WERI-Rb-1 (cell line): ENCODE data around the gene ZNF429.

Experiments
- DNase-seq: peaks from one replicate; pipeline ENCODE4 v3.0.0-alpha.2; 2020
- H3K27ac ChIP-seq: fragments of 250-450 bp; sonication (Bioruptor Pico); 2 replicates; pipeline ENCODE4 v1.5.1; 2020; ENCODE audit warnings: mild to moderate bottlenecking, moderate library complexity
- H3K27me3 ChIP-seq: fragments of 250-450 bp; sonication (Bioruptor Pico); 2 replicates; pipeline ENCODE4 v1.5.1; 2021; ENCODE audit warnings: mild to moderate bottlenecking, low read depth, moderate library complexity; ENCODE audit not compliant: insufficient read depth, severe bottlenecking
- H3K36me3 ChIP-seq: fragments of 250-450 bp; sonication (Bioruptor Pico); 2 replicates; pipeline ENCODE4 v1.5.1; 2020; ENCODE audit warnings: mild to moderate bottlenecking, moderate library complexity
- H3K4me3 ChIP-seq: 2 replicates; pipeline ENCODE4 v1.5.1; 2011; ENCODE audit warnings: low read depth, mild to moderate bottlenecking, control low read depth, low read length
- H3K9me3 ChIP-seq: fragments of 250-450 bp; sonication (Bioruptor Pico); 2 replicates; pipeline ENCODE4 v1.5.1; 2021; ENCODE audit warnings: mild to moderate bottlenecking, moderate library complexity; ENCODE audit not compliant: severe bottlenecking
- CTCF ChIP-seq: IDR thresholded peaks from 2 replicates; pipeline ENCODE4 v1.5.1; 2011; ENCODE audit warnings: low read depth, mild to moderate bottlenecking, control low read depth, inconsistent platforms, low read length

The ZNF429 gene

DNA sequence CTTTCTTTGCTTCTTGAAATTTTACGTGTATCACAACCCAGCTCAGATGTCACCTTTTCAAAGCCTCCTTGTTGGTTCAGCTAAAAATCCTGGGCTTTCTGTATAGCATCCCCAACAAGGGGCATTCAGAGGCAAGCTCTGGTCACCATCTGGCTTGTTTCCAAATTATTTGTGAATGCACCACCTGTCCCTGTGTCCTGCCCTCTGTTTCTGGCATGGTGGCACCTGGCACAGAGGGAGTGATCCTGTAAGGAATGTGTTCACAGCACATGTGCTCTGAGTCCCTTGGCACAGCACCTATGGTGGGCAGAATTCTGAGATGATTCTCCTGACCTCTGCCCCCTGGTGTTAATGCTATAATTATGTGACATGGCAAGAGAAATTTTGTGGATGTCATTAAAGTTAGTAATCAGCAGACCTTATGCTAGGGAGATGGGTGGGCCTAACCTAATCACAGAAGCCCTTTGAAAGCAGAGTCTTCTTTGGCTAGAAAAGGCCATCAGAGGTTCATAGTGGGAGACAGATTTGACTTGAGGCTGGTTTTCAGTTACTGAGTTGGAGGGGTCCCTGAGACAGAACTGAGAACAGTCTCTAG is 76.3 kb downstream of the ZNF429 start:
- H3K27ac ChIP-seq = no peak overlapping the region
- no peak overlapping the region for H3K4me3 ChIP-seq
- DNase-seq = no peak
- H3K36me3 ChIP-seq = no peaks in the 10 kb centered on the region
- H3K27me3 ChIP-seq = no peaks in the 10 kb centered on the region
- H3K9me3 ChIP-seq = peaks cover 12% of the 10 kb centered on the region
- TF ChIP-seq CTCF = no peak

DNA sequence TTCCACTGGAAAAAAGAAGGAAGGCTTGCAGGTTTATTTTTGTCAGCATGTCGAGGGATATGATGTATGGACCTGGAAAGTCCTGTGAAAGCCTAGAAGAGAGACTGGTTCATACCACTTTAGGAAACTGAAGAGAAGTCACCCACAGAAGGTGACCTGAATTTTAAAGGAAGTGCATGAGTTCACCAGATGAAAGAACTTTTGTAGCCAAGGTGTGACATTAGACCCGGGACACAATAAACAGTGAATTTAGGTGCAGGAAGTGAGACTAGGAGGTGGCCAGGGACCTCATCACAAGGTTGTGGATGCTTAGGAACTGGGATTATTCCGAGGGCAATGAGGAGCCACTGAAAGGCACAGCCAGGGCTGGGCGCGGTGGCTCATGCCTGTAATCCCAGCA is 79.1 kb downstream of the ZNF429 start:
- TF ChIP-seq CTCF = no peak
- Histone ChIP-seq H3K27ac (no peak overlapping the region), H3K27me3 (no peaks in the 10 kb centered on the region), H3K4me3 (no peak overlapping the region), H3K9me3 (peaks cover 8% of the 10 kb centered on the region), H3K36me3 (no peaks in the 10 kb centered on the region)
- DNase-seq = no peak

DNA sequence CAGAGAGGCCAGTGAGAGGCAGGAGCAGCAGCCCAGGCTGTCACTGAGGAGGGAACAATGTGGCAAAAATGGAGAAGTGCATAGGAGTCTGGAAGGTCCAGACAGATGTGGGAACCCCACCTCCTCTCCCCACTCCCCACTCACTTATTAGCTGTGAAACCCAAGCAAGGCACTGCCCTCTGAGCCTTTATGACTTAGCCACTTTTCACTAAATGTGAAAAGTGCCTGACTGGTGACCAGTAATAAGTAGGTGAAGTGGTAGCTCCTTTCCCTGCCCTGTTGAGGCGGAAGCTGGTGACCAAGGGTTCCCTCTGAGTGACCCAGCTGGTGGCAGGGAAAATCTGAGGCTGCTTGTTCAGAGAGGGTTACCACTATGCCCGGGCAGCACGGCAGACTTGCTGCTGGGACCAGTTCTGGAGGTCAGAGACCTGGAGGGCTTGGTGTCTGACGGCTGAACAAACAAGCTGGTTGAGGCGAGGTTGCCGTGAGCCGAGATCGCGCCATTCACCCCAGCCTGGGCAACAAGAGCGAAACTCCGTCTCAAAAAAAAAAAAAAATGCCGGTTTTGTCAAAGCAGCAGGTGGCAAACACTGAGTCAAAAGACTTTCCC is 80.0 kb downstream of the ZNF429 start:
- H3K4me3 ChIP-seq = no peak overlapping the region
- DNase-seq = no peak
- H3K9me3 ChIP-seq = peaks cover 5% of the 10 kb centered on the region
- no peaks in the 10 kb centered on the region for H3K27me3 ChIP-seq
- no peak for TF ChIP-seq CTCF
- no peaks in the 10 kb centered on the region for H3K36me3 ChIP-seq
- no peak overlapping the region for H3K27ac ChIP-seq

- H3K4me3 ChIP-seq = no peak overlapping the region
- no peak for DNase-seq
- TF ChIP-seq CTCF = no peak
- no peak overlapping the region for H3K27ac ChIP-seq
- H3K27me3 ChIP-seq = no peaks in the 10 kb centered on the region
- H3K9me3 ChIP-seq = no peaks in the 10 kb centered on the region
- no peaks in the 10 kb centered on the region for H3K36me3 ChIP-seq
These were observed 81.1 kb downstream of the ZNF429 start for GRCh38 chr19:21586311-21587116.

DNA sequence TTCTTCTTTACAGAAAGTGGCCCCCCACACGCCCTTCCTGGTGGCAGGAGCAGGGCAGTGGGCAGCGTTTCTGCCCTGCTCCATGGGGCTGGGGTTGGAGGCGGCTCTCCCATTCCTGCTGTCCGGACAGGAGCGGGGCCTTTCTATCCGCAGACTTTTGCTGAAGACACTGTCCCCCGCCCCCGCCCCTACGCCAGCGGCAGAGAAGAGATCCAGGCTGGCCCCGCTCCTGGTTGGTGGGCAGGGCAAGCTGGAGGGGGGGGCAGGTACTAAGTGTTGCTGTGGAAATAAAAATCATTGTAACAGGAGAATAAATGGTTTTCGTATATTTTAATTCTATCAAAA is 81.7 kb downstream of the ZNF429 start:
- H3K4me3 ChIP-seq = no peak overlapping the region
- no peaks in the 10 kb centered on the region for H3K27me3 ChIP-seq
- DNase-seq = no peak
- H3K27ac ChIP-seq = no peak overlapping the region
- H3K36me3 ChIP-seq = no peaks in the 10 kb centered on the region
- TF ChIP-seq CTCF = no peak
- no peaks in the 10 kb centered on the region for H3K9me3 ChIP-seq
